CD4-positive, alpha-beta T cell treated with Interleukin-1 beta for 1 hour (primary cell): Measurements from ENCODE around the gene OSBPL1A.
A peak's percentile ranks its signal among the peaks of the same experiment; 100 is the strongest.

Experiments used
- DNase-seq, 2 donors: peaks; one replicate each; pipeline ENCODE4 v3.0.0-alpha.2; 2020 to 2022

The OSBPL1A gene

GRCh38 chr18:24333084-24333483 lies 64.5 kb downstream of the OSBPL1A start:
- no peak for DNase-seq

- DNase-seq, result no peak
Observed at GRCh38 chr18:24326211-24326610, 71.4 kb downstream of the OSBPL1A start.

- no peak for DNase-seq
Observed at GRCh38 chr18:24322584-24323136, 75.0 kb downstream of the OSBPL1A start.

- no peak for DNase-seq
Observed at GRCh38 chr18:24321071-24321470, 76.6 kb downstream of the OSBPL1A start.

GRCh38 chr18:24319757-24320156 lies 77.9 kb downstream of the OSBPL1A start:
- no peak for DNase-seq

GRCh38 chr18:24317370-24317769 lies 80.3 kb downstream of the OSBPL1A start:
- DNase-seq, result no peak

GRCh38 chr18:24315170-24315569 lies 82.5 kb downstream of the OSBPL1A start:
- no peak for DNase-seq

GRCh38 chr18:24306201-24306600 lies 91.4 kb downstream of the OSBPL1A start:
- DNase-seq, result no peak

- DNase-seq, result no peak
Observed at GRCh38 chr18:24300703-24301102, 96.9 kb downstream of the OSBPL1A start.

- no peak for DNase-seq
Observed at GRCh38 chr18:24296276-24296675, 101.3 kb downstream of the OSBPL1A start.

- no peak for DNase-seq
Observed at GRCh38 chr18:24293254-24293653, 104.4 kb downstream of the OSBPL1A start.

- DNase-seq, result no peak
Observed at GRCh38 chr18:24278591-24278990, 119.0 kb downstream of the OSBPL1A start.

GRCh38 chr18:24277516-24278195 lies 120.0 kb downstream of the OSBPL1A start:
- no peak for DNase-seq

- no peak for DNase-seq
Observed at GRCh38 chr18:24276994-24277393, 120.6 kb downstream of the OSBPL1A start.

- peak in 1 of 2 donors; percentile 15 for DNase-seq
Observed at GRCh38 chr18:24274837-24275236, 122.8 kb downstream of the OSBPL1A start.

GRCh38 chr18:24273596-24273995 lies 124.0 kb downstream of the OSBPL1A start:
- DNase-seq, result no peak

- DNase-seq, result no peak
Observed at GRCh38 chr18:24272229-24272525, 125.4 kb downstream of the OSBPL1A start.

- peak in 1 of 2 donors; percentile 11 for DNase-seq
Observed at GRCh38 chr18:24271381-24272228, 126.0 kb downstream of the OSBPL1A start.

- DNase-seq, result no peak
Observed at GRCh38 chr18:24270937-24271380, 126.7 kb downstream of the OSBPL1A start.

GRCh38 chr18:24270358-24270936 lies 127.2 kb downstream of the OSBPL1A start:
- DNase-seq, result no peak

- no peak for DNase-seq
Observed at GRCh38 chr18:24268784-24269550, 128.7 kb downstream of the OSBPL1A start.

- no peak for DNase-seq
Observed at GRCh38 chr18:24267878-24268277, 129.7 kb downstream of the OSBPL1A start.

- no peak for DNase-seq
Observed at GRCh38 chr18:24266131-24266530, 131.5 kb downstream of the OSBPL1A start.
